PFSK-1 (cell line): Measurements from ENCODE around the gene DMGDH.

Experiments used
- FOXP2 ChIP-seq: optimal IDR thresholded peaks from 2 replicates; pipeline ENCODE3; 2011; ENCODE audit warnings: borderline replicate concordance, control low read depth, inconsistent platforms; ENCODE audit not compliant: insufficient read depth; ENCODE audit errors: extremely low read length, extremely low read depth
- POLR2AphosphoS5 ChIP-seq: IDR thresholded peaks from 2 replicates; pipeline ENCODE4 v1.6.1; 2012; ENCODE audit warnings: low read depth, mild to moderate bottlenecking, control low read depth, low read length, moderate library complexity
- SIN3A ChIP-seq: IDR thresholded peaks from 2 replicates; pipeline ENCODE4 v1.6.1; 2012; ENCODE audit warnings: mild to moderate bottlenecking, low read length, moderate library complexity, borderline replicate concordance; ENCODE audit not compliant: insufficient read depth
- TAF1 ChIP-seq: IDR thresholded peaks from 2 replicates; pipeline ENCODE4 v1.6.1; 2012; ENCODE audit warnings: low read length, control low read depth, borderline replicate concordance; ENCODE audit not compliant: insufficient read depth
- TF ChIP-seq, protein P1 (sequence below), 2 experiments: IDR thresholded peaks; 2 replicates each; pipeline versions ENCODE4 v1.6.1 to v1.8.0; 2011 to 2012; ENCODE audit warnings: low read depth in 2 of 2, low read length in 2 of 2, control low read depth in 1 of 2, inconsistent platforms in 1 of 2, mild to moderate bottlenecking in 1 of 2, moderate library complexity in 1 of 2; ENCODE audit not compliant: insufficient read depth in 1 of 2

The DMGDH gene

DNA sequence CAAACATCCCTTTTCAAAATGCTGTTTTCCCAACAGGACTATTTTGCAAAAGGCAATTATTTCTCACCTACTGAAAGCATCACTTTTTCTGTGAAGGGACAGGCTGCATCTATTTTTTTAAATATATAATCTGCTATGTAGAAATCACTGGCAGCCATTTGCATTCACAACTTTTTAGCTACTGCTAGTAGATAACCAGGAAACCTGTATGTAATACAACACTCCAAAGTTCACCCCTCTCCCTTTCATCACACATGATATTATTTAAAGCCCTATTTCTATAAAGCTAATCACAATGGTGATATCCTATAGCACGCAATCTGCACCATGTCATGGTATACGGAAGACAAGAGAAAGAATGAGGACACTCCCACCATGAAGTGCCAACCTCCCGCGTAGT lies 9.8 kb downstream of the DMGDH start:
- TF ChIP-seq TAF1 (no peak), FOXP2 (no peak), SIN3A (no peak), POLR2AphosphoS5 (no peak)
- TF ChIP-seq, protein P1, sequence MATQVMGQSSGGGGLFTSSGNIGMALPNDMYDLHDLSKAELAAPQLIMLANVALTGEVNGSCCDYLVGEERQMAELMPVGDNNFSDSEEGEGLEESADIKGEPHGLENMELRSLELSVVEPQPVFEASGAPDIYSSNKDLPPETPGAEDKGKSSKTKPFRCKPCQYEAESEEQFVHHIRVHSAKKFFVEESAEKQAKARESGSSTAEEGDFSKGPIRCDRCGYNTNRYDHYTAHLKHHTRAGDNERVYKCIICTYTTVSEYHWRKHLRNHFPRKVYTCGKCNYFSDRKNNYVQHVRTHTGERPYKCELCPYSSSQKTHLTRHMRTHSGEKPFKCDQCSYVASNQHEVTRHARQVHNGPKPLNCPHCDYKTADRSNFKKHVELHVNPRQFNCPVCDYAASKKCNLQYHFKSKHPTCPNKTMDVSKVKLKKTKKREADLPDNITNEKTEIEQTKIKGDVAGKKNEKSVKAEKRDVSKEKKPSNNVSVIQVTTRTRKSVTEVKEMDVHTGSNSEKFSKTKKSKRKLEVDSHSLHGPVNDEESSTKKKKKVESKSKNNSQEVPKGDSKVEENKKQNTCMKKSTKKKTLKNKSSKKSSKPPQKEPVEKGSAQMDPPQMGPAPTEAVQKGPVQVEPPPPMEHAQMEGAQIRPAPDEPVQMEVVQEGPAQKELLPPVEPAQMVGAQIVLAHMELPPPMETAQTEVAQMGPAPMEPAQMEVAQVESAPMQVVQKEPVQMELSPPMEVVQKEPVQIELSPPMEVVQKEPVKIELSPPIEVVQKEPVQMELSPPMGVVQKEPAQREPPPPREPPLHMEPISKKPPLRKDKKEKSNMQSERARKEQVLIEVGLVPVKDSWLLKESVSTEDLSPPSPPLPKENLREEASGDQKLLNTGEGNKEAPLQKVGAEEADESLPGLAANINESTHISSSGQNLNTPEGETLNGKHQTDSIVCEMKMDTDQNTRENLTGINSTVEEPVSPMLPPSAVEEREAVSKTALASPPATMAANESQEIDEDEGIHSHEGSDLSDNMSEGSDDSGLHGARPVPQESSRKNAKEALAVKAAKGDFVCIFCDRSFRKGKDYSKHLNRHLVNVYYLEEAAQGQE (IDR thresholded peaks at IDR 0.05; ENCODE audit: insufficient read depth in 1 of 2, low read depth in 2 of 2, low read length in 2 of 2), result no peak

DNA sequence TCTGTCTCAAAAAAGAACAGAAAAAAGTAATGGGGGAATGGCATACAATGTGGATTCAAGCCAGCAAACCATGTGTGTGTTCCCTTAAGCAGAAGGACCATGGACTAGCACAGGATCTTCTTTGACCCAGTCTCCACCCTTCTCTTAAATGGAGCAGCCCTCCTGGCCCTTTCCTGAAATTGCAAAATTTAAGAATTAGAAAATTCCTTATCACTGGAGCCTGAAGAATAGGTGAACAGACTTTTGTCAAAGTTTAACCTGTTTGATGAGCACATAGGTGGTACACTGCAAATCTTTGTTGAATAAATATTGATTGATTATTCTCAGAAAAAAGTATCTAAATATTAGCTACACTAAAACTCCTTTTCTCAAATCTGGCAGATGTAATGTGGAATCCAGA lies 12.6 kb downstream of the DMGDH start:
- TF ChIP-seq SIN3A, result no peak
- TF ChIP-seq, protein P1 (IDR thresholded peaks at IDR 0.05; ENCODE audit: insufficient read depth in 1 of 2, low read depth in 2 of 2, low read length in 2 of 2), result no peak
- TF ChIP-seq TAF1, result no peak
- no peak for TF ChIP-seq POLR2AphosphoS5
- no peak for TF ChIP-seq FOXP2

DNA sequence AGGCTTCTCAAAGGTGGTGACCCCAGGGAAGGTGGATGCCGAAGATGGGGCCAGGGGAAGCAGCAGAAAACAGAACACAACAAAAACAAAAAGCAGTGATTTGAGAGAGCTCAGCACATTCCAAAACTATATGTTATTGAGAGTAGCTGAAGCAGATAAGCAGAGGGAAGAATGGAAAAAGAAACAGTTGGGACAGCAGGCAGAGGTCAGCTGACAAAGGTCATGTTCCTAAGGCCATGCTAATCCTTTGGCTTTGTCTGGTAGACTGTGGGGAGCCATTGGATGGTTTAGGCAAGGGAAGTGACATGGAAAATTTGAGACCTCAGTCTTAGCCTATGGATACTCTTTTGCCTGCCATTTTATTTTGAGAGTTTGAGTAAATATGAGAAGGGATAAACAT lies 14.5 kb downstream of the DMGDH start:
- TF ChIP-seq TAF1 (no peak), FOXP2 (no peak), POLR2AphosphoS5 (no peak), SIN3A (no peak)
- TF ChIP-seq, protein P1 (IDR thresholded peaks at IDR 0.05; ENCODE audit: insufficient read depth in 1 of 2, low read depth in 2 of 2, low read length in 2 of 2), result no peak

DNA sequence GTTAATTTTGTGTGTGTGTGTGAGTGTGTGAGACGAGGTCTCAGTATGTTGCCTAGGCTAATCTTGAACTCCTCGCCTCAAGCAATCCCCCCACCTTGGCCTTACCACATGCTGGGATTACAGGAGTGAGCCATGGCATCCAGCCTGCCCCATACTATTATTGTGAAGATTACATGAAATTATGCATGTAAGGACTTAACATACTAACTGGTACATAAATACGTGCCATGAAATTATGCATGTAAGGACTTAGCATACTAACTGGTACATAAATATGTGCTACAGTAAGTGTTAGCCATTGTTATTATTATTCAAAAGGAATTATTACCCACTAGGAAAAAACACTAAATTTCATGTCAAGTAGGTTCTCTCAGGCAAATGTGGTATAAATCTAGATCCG lies 16.2 kb downstream of the DMGDH start:
- TF ChIP-seq POLR2AphosphoS5, result no peak
- TF ChIP-seq, protein P1 (IDR thresholded peaks at IDR 0.05; ENCODE audit: insufficient read depth in 1 of 2, low read depth in 2 of 2, low read length in 2 of 2), result no peak
- no peak for TF ChIP-seq SIN3A
- no peak for TF ChIP-seq TAF1
- TF ChIP-seq FOXP2, result no peak

DNA sequence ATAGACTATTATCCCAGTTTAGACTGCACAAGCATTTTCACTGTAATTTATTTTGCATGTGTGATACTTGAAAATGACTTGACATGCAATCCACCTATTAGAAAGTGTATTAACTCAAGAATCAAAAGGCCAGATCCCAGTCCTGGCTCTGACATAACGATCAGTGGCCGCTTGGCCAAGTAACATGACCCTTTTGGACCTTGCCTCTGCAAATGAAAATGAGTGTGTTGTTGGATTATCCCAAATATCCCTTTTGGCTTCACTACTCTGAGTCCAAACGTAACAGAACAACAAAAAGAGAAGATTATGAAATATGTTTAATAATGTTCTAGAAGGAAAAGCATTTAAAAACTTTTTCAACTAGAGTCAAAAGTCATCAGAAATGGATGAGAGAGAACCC lies 19.0 kb downstream of the DMGDH start:
- TF ChIP-seq SIN3A (no peak), TAF1 (no peak), FOXP2 (no peak), POLR2AphosphoS5 (no peak)
- TF ChIP-seq, protein P1 (IDR thresholded peaks at IDR 0.05; ENCODE audit: insufficient read depth in 1 of 2, low read depth in 2 of 2, low read length in 2 of 2), result no peak
